Measurements from ENCODE around the gene RAD51B. TPM values are rescaled to one million over a fixed set of nuclear protein-coding genes. Genes with fewer than 3 reads are reported as not detected.

The RAD51B gene
- total and polyA plus RNA-seq, 2 donors (not counting 1 experiment from before 2014, with no cell fraction given) = 4.6 to 16.3 TPM

GRCh38 chr14:68564826-68565759 lies 745.5 kb downstream of the RAD51B start:
- no peak overlapping the region for H3K9ac ChIP-seq (ENCODE audit: insufficient read depth, low read length)
- H3K9me3 ChIP-seq (ENCODE audit: control insufficient read depth, insufficient read depth, low read depth, low read length) = no peaks in the 10 kb centered on the region
- DNase-seq (ENCODE audit: low read depth in 2 of 2) = peak in 1 of 2 donors; percentile 50
- H4K20me1 ChIP-seq (ENCODE audit: control insufficient read depth, extremely low read depth, insufficient read depth, low read length) = no peaks in the 10 kb centered on the region
- no peak for TF ChIP-seq CTCF (conservative IDR thresholded peaks at IDR 0.05 in 1 of 2, IDR thresholded peaks at IDR 0.05 in 1 of 2; ENCODE audit: low read depth in 1 of 2, low read length in 2 of 2)
- H3K27me3 ChIP-seq (ENCODE audit: control insufficient read depth, insufficient read depth, low read length) = no peaks in the 10 kb centered on the region
- no peaks in the 10 kb centered on the region for H3K4me1 ChIP-seq (ENCODE audit: control insufficient read depth, extremely low read depth, insufficient read depth, low read length)
- H3K4me3 ChIP-seq (replicated peaks in 1 of 4; ENCODE audit: control extremely low read depth in 1 of 4, insufficient read depth in 1 of 4, low read depth in 3 of 4, low read length in 4 of 4) = no peak overlapping the region
- H3K79me2 ChIP-seq (ENCODE audit: control insufficient read depth, insufficient read depth, low read length) = no peaks in the 10 kb centered on the region
- no peaks in the 10 kb centered on the region for H3K36me3 ChIP-seq (ENCODE audit: control insufficient read depth, insufficient read depth, low read length)
- H3K27ac ChIP-seq (ENCODE audit: insufficient read depth, low read length) = no peak overlapping the region
- no peak overlapping the region for H3K4me2 ChIP-seq (ENCODE audit: extremely low read depth, insufficient read depth, low read length)
- no peak overlapping the region for H2AFZ ChIP-seq (ENCODE audit: low read length)

GRCh38 chr14:68566075-68566474 lies 746.5 kb downstream of the RAD51B start:
- Histone ChIP-seq H4K20me1 (ENCODE audit: control insufficient read depth, extremely low read depth, insufficient read depth, low read length) (no peaks in the 10 kb centered on the region), H3K79me2 (ENCODE audit: control insufficient read depth, insufficient read depth, low read length) (no peaks in the 10 kb centered on the region), H3K9me3 (ENCODE audit: control insufficient read depth, insufficient read depth, low read depth, low read length) (no peaks in the 10 kb centered on the region), H3K27me3 (ENCODE audit: control insufficient read depth, insufficient read depth, low read length) (no peaks in the 10 kb centered on the region), H3K9ac (ENCODE audit: insufficient read depth, low read length) (no peak overlapping the region), H3K36me3 (ENCODE audit: control insufficient read depth, insufficient read depth, low read length) (no peaks in the 10 kb centered on the region), H3K4me2 (ENCODE audit: extremely low read depth, insufficient read depth, low read length) (no peak overlapping the region), H3K27ac (ENCODE audit: insufficient read depth, low read length) (no peak overlapping the region), H3K4me3 (replicated peaks in 1 of 4; ENCODE audit: control extremely low read depth in 1 of 4, insufficient read depth in 1 of 4, low read depth in 3 of 4, low read length in 4 of 4) (no peak overlapping the region), H2AFZ (ENCODE audit: low read length) (no peak overlapping the region), H3K4me1 (ENCODE audit: control insufficient read depth, extremely low read depth, insufficient read depth, low read length) (no peaks in the 10 kb centered on the region)
- no peak for DNase-seq (ENCODE audit: low read depth in 2 of 2)
- no peak for TF ChIP-seq EZH2 (IDR thresholded peaks at IDR 0.05; ENCODE audit: low read length, missing control alignments)

GRCh38 chr14:68568907-68569897 lies 749.6 kb downstream of the RAD51B start:
- Histone ChIP-seq H3K4me1 (ENCODE audit: control insufficient read depth, extremely low read depth, insufficient read depth, low read length) (no peaks in the 10 kb centered on the region), H3K4me2 (ENCODE audit: extremely low read depth, insufficient read depth, low read length) (no peak overlapping the region), H2AFZ (ENCODE audit: low read length) (no peak overlapping the region), H3K36me3 (ENCODE audit: control insufficient read depth, insufficient read depth, low read length) (no peaks in the 10 kb centered on the region), H3K9me3 (ENCODE audit: control insufficient read depth, insufficient read depth, low read depth, low read length) (no peaks in the 10 kb centered on the region), H4K20me1 (ENCODE audit: control insufficient read depth, extremely low read depth, insufficient read depth, low read length) (no peaks in the 10 kb centered on the region), H3K9ac (ENCODE audit: insufficient read depth, low read length) (no peak overlapping the region), H3K27ac (ENCODE audit: insufficient read depth, low read length) (no peak overlapping the region), H3K27me3 (ENCODE audit: control insufficient read depth, insufficient read depth, low read length) (no peaks in the 10 kb centered on the region), H3K4me3 (replicated peaks in 1 of 4; ENCODE audit: control extremely low read depth in 1 of 4, insufficient read depth in 1 of 4, low read depth in 3 of 4, low read length in 4 of 4) (no peak overlapping the region), H3K79me2 (ENCODE audit: control insufficient read depth, insufficient read depth, low read length) (no peaks in the 10 kb centered on the region)
- TF ChIP-seq EZH2 (IDR thresholded peaks at IDR 0.05; ENCODE audit: low read length, missing control alignments) = no peak
- TF ChIP-seq CTCF (conservative IDR thresholded peaks at IDR 0.05 in 1 of 2, IDR thresholded peaks at IDR 0.05 in 1 of 2; ENCODE audit: low read depth in 1 of 2, low read length in 2 of 2) = no peak
- no peak for DNase-seq (ENCODE audit: low read depth in 2 of 2)
